ENCODE data around the gene CPA5. TPM values are rescaled to one million over a fixed set of nuclear protein-coding genes. Genes with fewer than 3 reads are reported as not detected.
A peak's percentile ranks its signal among the peaks of the same experiment; 100 is the strongest.

Gene CPA5
- total and polyA plus RNA-seq, 8 donors: 0.09 to 0.35 (median 0.20) TPM; not detected in 4

DNA sequence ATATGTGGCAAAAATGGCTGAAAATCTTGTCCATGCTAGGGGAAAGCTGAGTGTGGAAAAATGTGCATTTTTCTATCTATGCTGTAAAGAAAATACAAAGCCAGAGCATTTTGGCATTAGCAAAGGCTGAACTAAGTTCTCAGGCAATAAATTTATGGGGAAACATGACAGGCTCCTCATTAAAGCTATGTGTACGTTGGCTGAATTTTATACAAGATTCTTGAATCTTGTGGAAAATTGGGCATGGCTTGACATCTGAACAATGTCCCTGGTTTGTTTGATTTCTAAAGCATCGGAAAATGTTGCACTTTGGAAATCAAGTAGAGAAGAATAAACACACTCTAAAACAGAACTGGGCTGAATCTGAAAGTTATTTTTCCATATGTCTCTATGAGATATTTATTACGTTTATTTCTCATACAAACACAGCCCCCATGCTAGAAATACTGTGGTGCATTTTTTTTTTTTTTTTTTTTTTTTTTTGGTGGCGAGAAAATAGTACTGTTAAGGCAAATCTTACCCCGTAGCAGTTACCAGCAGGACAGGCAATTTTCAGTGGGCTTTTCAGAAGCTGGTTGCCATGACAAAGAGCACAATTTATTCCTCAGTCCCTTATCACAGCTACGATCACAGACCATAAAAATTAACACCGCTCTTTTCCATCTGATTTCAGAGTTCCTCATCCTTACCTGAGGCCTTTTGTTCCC is 52.6 kb downstream of the CPA5 start:
- Histone ChIP-seq H3K27me3 (no peaks in the 10 kb centered on the region), H3K4me1 (no peaks in the 10 kb centered on the region), H3K4me3 (no peak overlapping the region), H3K27ac (no peak overlapping the region), H3K36me3 (no peaks in the 10 kb centered on the region), H3K9me3 (no peaks in the 10 kb centered on the region)
- ATAC-seq (no peak), FAIRE-seq (no peak), DNase-seq (no peak)
- intact Hi-C loops (cut with DNase I): no loop called here
- 77 to 84% methylated on average over 7 of the region's 7 CpGs for WGBS, 2 donors
- TF ChIP-seq, protein P1, sequence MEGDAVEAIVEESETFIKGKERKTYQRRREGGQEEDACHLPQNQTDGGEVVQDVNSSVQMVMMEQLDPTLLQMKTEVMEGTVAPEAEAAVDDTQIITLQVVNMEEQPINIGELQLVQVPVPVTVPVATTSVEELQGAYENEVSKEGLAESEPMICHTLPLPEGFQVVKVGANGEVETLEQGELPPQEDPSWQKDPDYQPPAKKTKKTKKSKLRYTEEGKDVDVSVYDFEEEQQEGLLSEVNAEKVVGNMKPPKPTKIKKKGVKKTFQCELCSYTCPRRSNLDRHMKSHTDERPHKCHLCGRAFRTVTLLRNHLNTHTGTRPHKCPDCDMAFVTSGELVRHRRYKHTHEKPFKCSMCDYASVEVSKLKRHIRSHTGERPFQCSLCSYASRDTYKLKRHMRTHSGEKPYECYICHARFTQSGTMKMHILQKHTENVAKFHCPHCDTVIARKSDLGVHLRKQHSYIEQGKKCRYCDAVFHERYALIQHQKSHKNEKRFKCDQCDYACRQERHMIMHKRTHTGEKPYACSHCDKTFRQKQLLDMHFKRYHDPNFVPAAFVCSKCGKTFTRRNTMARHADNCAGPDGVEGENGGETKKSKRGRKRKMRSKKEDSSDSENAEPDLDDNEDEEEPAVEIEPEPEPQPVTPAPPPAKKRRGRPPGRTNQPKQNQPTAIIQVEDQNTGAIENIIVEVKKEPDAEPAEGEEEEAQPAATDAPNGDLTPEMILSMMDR (IDR thresholded peaks at IDR 0.05): no peak

- intact Hi-C loops (cut with DNase I): no loop called here
- WGBS, 2 donors: 90 to 92% methylated on average over 3 of the region's 3 CpGs
- no peak overlapping the region for H3K27ac ChIP-seq
- FAIRE-seq (no peak), ATAC-seq (no peak), DNase-seq (no peak)
- H3K9me3 ChIP-seq: no peaks in the 10 kb centered on the region
- TF ChIP-seq, protein P1 (IDR thresholded peaks at IDR 0.05): no peak
- no peaks in the 10 kb centered on the region for H3K4me1 ChIP-seq
- H3K4me3 ChIP-seq: no peak overlapping the region
- no peaks in the 10 kb centered on the region for H3K27me3 ChIP-seq
- H3K36me3 ChIP-seq: no peaks in the 10 kb centered on the region
These were observed 53.1 kb downstream of the CPA5 start for GRCh38 chr7:130397758-130398073.

GRCh38 chr7:130398526-130399090 is 54.0 kb downstream of the CPA5 start:
- no peaks in the 10 kb centered on the region for H3K9me3 ChIP-seq
- H3K27ac ChIP-seq: no peak overlapping the region
- TF ChIP-seq, protein P1 (IDR thresholded peaks at IDR 0.05): no peak
- FAIRE-seq (no peak), ATAC-seq (no peak), DNase-seq (no peak)
- H3K36me3 ChIP-seq: no peaks in the 10 kb centered on the region
- H3K4me1 ChIP-seq: no peaks in the 10 kb centered on the region
- H3K27me3 ChIP-seq: no peaks in the 10 kb centered on the region
- H3K4me3 ChIP-seq: no peak overlapping the region
- 86 to 90% methylated on average over 8 of the region's 8 CpGs for WGBS, 2 donors
- intact Hi-C loops (cut with DNase I): no loop called here

- Histone ChIP-seq H3K27me3 (no peaks in the 10 kb centered on the region), H3K9me3 (no peaks in the 10 kb centered on the region), H3K36me3 (no peaks in the 10 kb centered on the region), H3K4me1 (no peaks in the 10 kb centered on the region), H3K4me3 (no peak overlapping the region), H3K27ac (peak overlapping the region in 1 of 4 donors; percentile 2)
- FAIRE-seq (no peak), DNase-seq (no peak), ATAC-seq (peak in 2 of 4 donors; percentile 8 to 40)
- TF ChIP-seq, protein P1 (IDR thresholded peaks at IDR 0.05): no peak
- WGBS, 2 donors: 87 to 94% methylated on average over 4 of the region's 4 CpGs
- intact Hi-C loops (cut with DNase I): no loop called here
These were observed 55.5 kb downstream of the CPA5 start for GRCh38 chr7:130400120-130400572.

DNA sequence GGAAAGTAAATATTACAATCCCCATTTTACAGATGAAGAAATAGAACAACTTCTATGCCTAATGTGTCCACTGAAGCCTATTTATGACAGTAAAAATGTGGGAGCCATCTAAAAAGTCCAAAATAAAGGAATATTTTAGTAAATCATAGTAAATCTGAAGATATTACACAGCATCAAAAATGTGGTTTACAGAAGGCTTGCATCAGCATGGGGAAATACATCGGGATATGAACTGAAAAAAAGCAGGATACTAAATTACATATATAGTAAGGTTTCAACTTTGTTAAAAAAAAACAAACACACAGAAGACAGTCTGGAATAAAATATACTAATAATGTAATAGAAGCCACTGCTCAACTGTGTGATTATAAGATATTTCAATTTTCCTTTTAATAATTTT is 56.5 kb downstream of the CPA5 start:
- 92 to 98% methylated on average over 1 of the region's 1 CpG for WGBS, 2 donors
- intact Hi-C loops (cut with DNase I): no loop called here
- Histone ChIP-seq H3K36me3 (no peaks in the 10 kb centered on the region), H3K27me3 (no peaks in the 10 kb centered on the region), H3K4me1 (no peaks in the 10 kb centered on the region), H3K4me3 (no peak overlapping the region), H3K9me3 (no peaks in the 10 kb centered on the region), H3K27ac (no peak overlapping the region)
- no peak for FAIRE-seq
- ATAC-seq: no peak
- no peak for DNase-seq
- TF ChIP-seq, protein P1 (IDR thresholded peaks at IDR 0.05): no peak

Data from pancreas (tissue), 10 donors.